GM12874 (cell line): Measurements from ENCODE around the gene SMARCB1.

ENCODE experiments used
- TF ChIP-seq, protein P1 (sequence below): IDR thresholded peaks from 2 replicates; pipeline ENCODE4 v1.5.1; 2011; ENCODE audit warnings: low read depth, mild to moderate bottlenecking, control low read depth, low read length, moderate library complexity; ENCODE audit not compliant: insufficient read depth

Gene SMARCB1

GRCh38 chr22:23816156-23816976 lies 29.6 kb downstream of the SMARCB1 start:
- TF ChIP-seq, protein P1, sequence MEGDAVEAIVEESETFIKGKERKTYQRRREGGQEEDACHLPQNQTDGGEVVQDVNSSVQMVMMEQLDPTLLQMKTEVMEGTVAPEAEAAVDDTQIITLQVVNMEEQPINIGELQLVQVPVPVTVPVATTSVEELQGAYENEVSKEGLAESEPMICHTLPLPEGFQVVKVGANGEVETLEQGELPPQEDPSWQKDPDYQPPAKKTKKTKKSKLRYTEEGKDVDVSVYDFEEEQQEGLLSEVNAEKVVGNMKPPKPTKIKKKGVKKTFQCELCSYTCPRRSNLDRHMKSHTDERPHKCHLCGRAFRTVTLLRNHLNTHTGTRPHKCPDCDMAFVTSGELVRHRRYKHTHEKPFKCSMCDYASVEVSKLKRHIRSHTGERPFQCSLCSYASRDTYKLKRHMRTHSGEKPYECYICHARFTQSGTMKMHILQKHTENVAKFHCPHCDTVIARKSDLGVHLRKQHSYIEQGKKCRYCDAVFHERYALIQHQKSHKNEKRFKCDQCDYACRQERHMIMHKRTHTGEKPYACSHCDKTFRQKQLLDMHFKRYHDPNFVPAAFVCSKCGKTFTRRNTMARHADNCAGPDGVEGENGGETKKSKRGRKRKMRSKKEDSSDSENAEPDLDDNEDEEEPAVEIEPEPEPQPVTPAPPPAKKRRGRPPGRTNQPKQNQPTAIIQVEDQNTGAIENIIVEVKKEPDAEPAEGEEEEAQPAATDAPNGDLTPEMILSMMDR = no peak

DNA sequence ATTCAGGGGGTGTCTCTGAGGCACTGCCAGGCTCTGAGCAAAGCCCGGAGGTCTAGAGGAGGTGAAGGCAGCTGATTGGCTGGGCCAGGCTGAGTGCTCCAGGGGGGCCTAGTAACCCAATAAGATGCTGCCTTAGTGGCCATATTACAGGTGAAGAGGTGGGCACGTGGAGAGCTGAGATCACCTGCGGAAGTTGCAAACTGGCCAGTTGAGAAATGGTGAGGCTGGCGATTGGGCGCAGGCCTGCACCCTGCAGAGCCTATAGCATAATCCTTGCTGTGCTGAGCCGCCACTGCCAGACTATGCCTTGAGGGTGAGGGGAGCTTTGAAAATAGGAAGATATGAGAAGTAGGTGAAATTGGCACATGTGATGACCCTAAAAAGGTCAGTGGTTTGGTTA lies 30.4 kb downstream of the SMARCB1 start:
- TF ChIP-seq, protein P1 = no peak

DNA sequence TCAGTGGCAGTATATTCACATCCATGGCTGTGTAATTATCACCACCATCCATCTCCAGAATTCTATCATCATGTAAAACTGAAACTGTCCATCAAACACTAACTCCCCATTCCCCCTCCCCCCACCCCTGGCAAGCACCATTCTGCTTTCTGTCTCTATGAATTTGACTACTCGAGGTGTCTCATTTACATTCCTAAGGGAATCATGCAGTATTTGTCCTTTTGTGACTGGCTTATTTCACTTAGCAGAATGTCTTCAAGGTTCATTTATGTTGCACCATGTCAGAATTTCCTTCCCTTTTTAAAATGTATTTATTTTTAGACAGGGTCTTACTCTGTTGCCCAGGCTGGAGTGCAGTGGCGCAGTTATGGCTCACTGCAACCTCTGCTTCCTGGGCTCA lies 31.8 kb downstream of the SMARCB1 start:
- TF ChIP-seq, protein P1 = no peak

DNA sequence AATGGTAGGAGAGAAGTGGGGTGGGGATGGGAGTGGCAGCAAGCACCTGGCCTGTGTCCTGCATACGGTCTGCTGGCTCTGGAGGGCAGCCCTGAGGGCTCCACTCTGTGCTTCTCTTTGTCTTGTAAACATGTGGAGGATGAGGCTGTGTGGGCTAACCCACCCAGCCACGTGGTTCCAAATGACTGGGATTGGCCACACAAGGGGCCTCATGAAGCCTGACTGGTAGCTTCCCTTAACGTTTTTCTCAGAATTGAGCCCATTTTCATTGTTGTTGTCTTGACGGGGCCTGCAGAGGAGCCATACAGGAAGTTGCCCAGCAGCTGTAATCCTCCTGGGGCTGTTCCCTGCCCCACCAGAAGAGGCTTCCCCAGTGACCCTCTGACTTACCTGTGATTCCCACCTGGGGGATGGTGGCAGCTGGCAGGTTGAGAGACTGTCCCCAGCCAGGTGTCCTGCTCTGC lies 34.0 kb downstream of the SMARCB1 start:
- TF ChIP-seq, protein P1 = no peak

DNA sequence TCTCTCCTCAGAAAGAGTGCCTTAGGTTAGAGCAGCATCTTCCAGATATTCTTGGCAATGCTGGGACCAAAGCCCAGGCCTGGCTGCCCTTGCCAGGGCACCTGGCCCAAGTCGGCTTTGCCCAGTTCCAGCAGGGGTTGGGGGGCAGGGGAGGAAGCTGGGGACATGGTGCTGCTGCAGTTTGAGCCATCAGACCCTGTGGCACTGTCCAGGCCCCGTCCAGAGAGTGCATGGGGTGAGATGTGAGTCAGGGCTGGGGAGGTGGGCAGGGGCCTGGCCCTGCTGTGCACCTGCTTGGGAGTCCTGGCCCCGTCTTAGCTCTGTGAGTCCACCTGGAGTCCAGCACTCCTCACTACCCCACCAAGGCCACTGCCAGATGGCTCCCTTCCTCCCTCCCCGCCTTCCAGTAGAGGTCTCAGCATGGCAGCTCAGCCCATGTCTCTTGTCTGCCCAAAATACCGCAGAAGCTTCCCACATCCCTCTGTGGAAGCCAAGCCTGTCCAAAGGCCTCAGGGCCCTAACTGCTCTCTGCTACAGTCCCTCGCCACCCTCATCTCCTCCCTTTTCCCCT lies 35.4 kb downstream of the SMARCB1 start:
- TF ChIP-seq, protein P1 = no peak

GRCh38 chr22:23823331-23823791 lies 36.6 kb downstream of the SMARCB1 start:
- TF ChIP-seq, protein P1 = no peak

DNA sequence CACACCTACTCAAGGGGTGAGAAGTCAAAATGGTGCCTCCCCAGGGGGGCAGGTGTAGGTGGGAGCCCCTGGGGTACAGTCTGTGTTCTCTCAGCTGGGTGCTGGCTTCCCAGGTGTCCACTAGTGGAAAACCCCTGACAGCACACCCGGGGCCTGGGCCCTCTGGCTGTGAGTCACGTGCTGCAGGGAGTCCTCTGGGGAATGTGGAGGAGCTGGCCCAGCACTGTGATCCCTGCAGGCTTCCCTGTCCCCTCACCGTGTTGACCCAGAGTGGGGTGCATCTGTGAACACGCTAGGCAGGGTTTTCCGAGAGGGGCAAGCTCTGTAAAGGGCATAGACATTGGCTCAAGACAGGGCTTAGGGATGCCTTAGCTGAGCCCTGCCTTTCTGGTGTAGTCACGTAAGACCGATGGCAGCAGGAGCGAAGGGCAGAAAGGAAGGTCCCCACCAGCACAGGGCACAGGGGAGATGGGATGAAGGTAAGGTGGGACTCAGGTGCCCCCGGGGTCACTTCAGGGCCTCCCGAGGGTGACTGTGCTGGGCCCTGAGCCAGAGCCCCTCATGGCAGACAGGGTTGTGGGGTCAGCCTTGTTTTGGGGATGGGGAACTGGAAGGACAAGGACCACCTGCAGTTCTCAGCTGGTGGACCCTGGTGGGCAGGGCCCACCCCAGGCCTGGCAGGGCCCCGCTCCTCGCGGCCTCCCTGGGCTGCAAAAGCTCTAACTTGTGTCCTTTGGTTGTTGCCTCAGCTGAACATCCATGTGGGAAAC lies 37.9 kb downstream of the SMARCB1 start:
- TF ChIP-seq, protein P1 = no peak
